Peyer's patch (tissue), 4 donors: Measurements from ENCODE around the gene CLTB. TPM values are rescaled to one million over a fixed set of nuclear protein-coding genes. Genes with fewer than 3 reads are reported as not detected.

ENCODE experiments used
- DNase-seq, 3 donors: peaks; one replicate each; pipeline ENCODE4 v3.0.0-alpha.2; 2017 to 2019
- H3K27ac ChIP-seq, 4 donors: fragments of 200-600 bp; sonication (generic); one replicate each; pipeline ENCODE4 v1.5.1; 2016 to 2019
- H3K27me3 ChIP-seq, 2 donors: fragments of 200-600 bp; sonication (generic); one replicate each; pipeline ENCODE4 v1.5.1; 2019
- H3K36me3 ChIP-seq, 3 donors: fragments of 200-600 bp; sonication (generic); one replicate each; pipeline ENCODE4 v1.5.1; 2016 to 2019
- H3K4me1 ChIP-seq, 4 donors: fragments of 200-600 bp; sonication (generic); one replicate each; pipeline ENCODE4 v1.5.1; 2016 to 2019
- H3K4me3 ChIP-seq, 4 donors: fragments of 200-600 bp; sonication (generic); 1 replicate in 3 of 4; 2 replicates in 1 of 4; pipeline ENCODE4 v1.5.1; 2016 to 2019; ENCODE audit warnings: mild to moderate bottlenecking in 1 of 4
- H3K9me3 ChIP-seq, 4 donors: fragments of 200-600 bp; sonication (generic); one replicate each; pipeline ENCODE4 v1.5.1; 2016 to 2019; ENCODE audit warnings: mild to moderate bottlenecking in 1 of 4
- CTCF ChIP-seq, 6 experiments: fragments of 450-650 bp in 4 of 6; fragments of 200-600 bp in 2 of 6; sonication (generic) in 1 of 6; IDR thresholded peaks; one replicate each; pipeline ENCODE4 v1.5.1; 2017 to 2019; ENCODE audit warnings: antibody characterized with exemption in 6 of 6, mild to moderate bottlenecking in 3 of 6, moderate library complexity in 1 of 6
- POLR2A ChIP-seq, 2 donors: fragments of 450-650 bp; IDR thresholded peaks; one replicate each; pipeline ENCODE4 v1.5.1; 2017; ENCODE audit warnings: antibody characterized with exemption in 2 of 2, mild to moderate bottlenecking in 2 of 2, moderate library complexity in 2 of 2
- total RNA-seq, 4 donors: library from RNA; depleted of rRNA; stranded (reverse); fragments of >200 nt; gene quantifications; one replicate each; pipeline ENCODE4 v1.1.0, GENCODE V29; 2016

Gene CLTB
- total RNA-seq, 4 donors from 2014 or later = 87.5 to 211 (median 196) TPM

GRCh38 chr5:176450077-176450476 is 33.7 kb upstream of the CLTB start:
- no peak for DNase-seq
- Histone ChIP-seq H3K9me3 (no peaks in the 10 kb centered on the region), H3K27me3 (no peaks in the 10 kb centered on the region), H3K36me3 (peaks cover 0 to 6% (median 0%) of the 10 kb centered on the region in 3 donors), H3K4me1 (peaks cover 0 to 15% (median 7%) of the 10 kb centered on the region in 4 donors), H3K27ac (no peak overlapping the region), H3K4me3 (no peak overlapping the region)
- no peak for TF ChIP-seq POLR2A (IDR thresholded peaks at IDR 0.05)
- no peak for TF ChIP-seq CTCF (IDR thresholded peaks at IDR 0.05)

- Histone ChIP-seq H3K4me3 (peak within 1 kb of the TSS; percentile 79 to 99 (median 88)), H3K27me3 (no peaks in the 10 kb centered on the region), H3K9me3 (no peaks in the 10 kb centered on the region), H3K36me3 (no peaks in the 10 kb centered on the region), H3K4me1 (peaks cover 0 to 15% (median 7%) of the 10 kb centered on the region in 4 donors), H3K27ac (peak within 1 kb of the TSS; percentile 88 to 98 (median 96))
- peak; percentile 97 to 100 (median 99) for TF ChIP-seq CTCF (IDR thresholded peaks at IDR 0.05)
- TF ChIP-seq POLR2A (IDR thresholded peaks at IDR 0.05) = peak; percentile 66 to 85
- peak; percentile 94 to 99 (median 98) for DNase-seq
Observed at GRCh38 chr5:176447978-176448608, 31.8 kb upstream of the CLTB start, which contains the start of gene FAF2. Gene FAF2 (plus strand): TSS chr5:176448385. CDS start chr5:176448408, 23 bp downstream.

GRCh38 chr5:176447591-176447977 is 31.2 kb upstream of the CLTB start:
- Histone ChIP-seq H3K9me3 (no peaks in the 10 kb centered on the region), H3K27me3 (no peaks in the 10 kb centered on the region), H3K4me1 (peaks cover 0 to 15% (median 7%) of the 10 kb centered on the region in 4 donors), H3K4me3 (peak overlapping the region; percentile 79 to 99 (median 88)), H3K27ac (peak overlapping the region; percentile 88 to 98 (median 96)), H3K36me3 (no peaks in the 10 kb centered on the region)
- DNase-seq = no peak
- TF ChIP-seq CTCF (IDR thresholded peaks at IDR 0.05) = no peak
- TF ChIP-seq POLR2A (IDR thresholded peaks at IDR 0.05) = no peak

GRCh38 chr5:176446884-176447590 is 30.7 kb upstream of the CLTB start:
- DNase-seq = no peak
- Histone ChIP-seq H3K27me3 (no peaks in the 10 kb centered on the region), H3K4me1 (peaks cover 0 to 15% (median 7%) of the 10 kb centered on the region in 4 donors), H3K27ac (peak overlapping the region; percentile 88 to 98 (median 96)), H3K9me3 (no peaks in the 10 kb centered on the region), H3K4me3 (peak overlapping the region; percentile 79 to 99 (median 88)), H3K36me3 (no peaks in the 10 kb centered on the region)
- TF ChIP-seq CTCF (IDR thresholded peaks at IDR 0.05) = no peak
- TF ChIP-seq POLR2A (IDR thresholded peaks at IDR 0.05) = no peak

GRCh38 chr5:176446028-176446665 is 29.8 kb upstream of the CLTB start:
- no peak for DNase-seq
- Histone ChIP-seq H3K36me3 (no peaks in the 10 kb centered on the region), H3K4me1 (peaks cover 0 to 15% (median 7%) of the 10 kb centered on the region in 4 donors), H3K9me3 (no peaks in the 10 kb centered on the region), H3K27ac (no peak overlapping the region), H3K27me3 (no peaks in the 10 kb centered on the region), H3K4me3 (no peak overlapping the region)
- no peak for TF ChIP-seq POLR2A (IDR thresholded peaks at IDR 0.05)
- no peak for TF ChIP-seq CTCF (IDR thresholded peaks at IDR 0.05)
